HG03196 (cell line): Measurements from ENCODE around the gene MRPL32.
A peak's percentile ranks its signal among the peaks of the same experiment; 100 is the strongest.

Experiments used
- ATAC-seq: cut with Tn5 transposase; IDR thresholded peaks from one replicate; pipeline ENCODE4 v1.9.1; 2021; ENCODE audit not compliant: unreplicated experiment

Gene MRPL32

GRCh38 chr7:42925630-42926029 lies 6.5 kb upstream of the MRPL32 start:
- no peak for ATAC-seq

DNA sequence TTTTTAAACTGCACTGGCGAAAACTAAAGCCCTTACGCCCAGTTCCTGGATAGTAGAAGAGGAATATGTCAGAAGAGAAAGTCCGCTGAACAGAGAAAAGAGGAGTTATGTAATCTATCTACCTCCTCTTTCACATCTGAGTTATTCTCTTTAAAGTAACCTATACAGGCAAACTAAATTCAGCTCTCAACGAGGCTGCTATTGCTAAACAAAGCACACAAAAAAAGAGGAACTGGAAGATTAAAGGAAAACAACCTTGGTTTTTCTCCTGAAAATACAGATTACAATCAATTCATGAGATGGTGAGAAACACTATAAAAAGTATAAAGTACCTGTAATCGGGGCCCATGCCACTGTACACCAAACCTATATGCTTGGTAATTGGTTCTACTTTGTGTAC lies 6.0 kb upstream of the MRPL32 start:
- no peak for ATAC-seq

GRCh38 chr7:42928754-42929153 lies 3.4 kb upstream of the MRPL32 start:
- ATAC-seq = no peak

DNA sequence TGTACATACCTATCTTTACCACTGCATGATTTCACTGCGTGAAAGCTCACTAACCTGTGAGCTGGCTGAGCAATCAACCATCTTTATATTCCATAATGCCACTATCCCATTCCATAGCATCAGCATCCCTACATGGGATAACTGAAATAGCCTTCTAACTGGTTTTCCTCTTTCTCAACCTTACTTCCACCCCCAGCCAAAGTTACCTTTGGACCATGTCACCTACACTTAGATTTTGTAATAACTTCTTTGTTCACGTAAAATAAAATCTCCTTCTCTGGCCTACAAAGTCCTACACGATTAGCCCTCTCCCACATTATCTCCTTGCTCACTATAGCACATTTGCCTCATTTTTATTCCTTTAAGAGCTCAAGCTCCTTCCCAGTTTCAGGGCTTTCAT lies 2.7 kb upstream of the MRPL32 start:
- ATAC-seq = no peak

DNA sequence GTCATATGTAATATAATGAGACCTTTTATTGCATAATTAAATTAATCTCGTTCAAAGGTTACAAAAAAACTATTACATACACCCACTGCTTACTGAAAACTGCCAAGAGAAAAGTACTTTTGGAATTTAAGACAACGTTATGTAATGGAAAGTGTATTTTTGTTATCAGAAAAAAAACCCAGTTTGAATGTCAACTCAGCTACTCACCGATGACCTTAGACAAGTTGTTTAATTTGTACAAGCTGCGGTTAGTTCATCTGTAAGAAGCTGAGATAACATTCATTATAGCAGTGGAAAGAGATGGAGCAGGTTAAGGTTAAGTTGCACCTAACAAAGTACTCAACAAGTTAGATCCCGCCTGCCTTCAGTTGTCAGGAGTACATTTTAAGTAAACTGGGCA lies 1.3 kb upstream of the MRPL32 start:
- ATAC-seq = no peak

- no peak for ATAC-seq
Observed at GRCh38 chr7:42931447-42931833, 736 bp upstream of the MRPL32 start.

DNA sequence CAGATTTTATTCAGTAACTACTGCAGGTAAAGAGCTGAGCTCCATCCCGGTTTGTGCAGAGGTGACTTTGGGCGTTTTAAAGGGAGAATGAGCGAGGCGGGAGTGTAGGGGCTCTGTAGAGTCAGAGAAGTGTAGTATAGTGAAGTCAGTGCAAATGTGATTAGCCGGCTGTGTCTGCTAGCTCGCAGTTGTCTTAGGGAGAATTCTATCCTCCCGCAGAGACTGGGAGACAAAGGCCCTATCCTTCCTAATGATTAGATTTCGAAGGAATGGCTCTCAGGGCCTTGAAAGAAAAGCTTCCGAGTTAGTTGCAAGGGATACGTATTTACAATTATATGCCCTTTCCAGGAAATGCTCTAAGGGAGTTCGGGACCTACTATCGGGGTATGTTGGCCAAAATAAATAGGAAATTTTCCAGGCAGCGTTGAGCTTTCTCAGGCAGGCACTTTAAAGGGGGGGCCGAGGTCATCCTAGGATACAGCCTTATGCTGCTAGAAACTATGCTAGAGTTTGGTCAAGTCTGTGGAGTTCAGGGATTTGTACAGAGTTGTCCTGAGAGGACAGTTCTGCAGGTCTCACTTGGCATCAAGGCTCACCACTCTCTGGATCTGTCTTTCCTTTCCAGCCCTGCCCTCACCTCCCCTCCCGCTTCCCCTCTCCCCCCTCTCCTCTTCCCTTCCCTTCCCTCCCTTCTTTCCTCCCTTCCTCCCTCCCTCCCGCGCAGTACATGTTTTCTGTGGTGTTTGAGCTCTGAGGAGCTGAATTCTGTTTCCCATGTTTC lies 825 bp downstream of the MRPL32 start:
- ATAC-seq = no peak

DNA sequence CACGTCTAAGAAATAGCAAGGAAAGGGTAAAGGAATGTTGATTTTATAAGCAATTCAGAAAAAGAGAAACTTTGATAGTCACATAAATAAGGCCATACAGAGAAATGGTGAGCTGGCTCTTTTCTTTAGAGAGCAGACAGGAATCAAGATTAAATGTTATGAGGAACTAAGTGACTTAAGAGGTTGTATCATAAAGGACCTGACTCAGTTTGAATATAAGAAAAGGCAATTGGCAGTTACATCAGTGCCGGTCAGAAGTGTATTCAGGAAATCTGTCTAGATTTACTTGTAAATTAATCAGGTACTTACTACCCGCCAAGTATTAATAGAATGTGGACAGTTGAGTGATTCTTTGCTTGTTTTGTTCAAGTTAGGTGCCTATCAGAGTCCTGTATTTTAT lies 2.1 kb downstream of the MRPL32 start:
- ATAC-seq = no peak

DNA sequence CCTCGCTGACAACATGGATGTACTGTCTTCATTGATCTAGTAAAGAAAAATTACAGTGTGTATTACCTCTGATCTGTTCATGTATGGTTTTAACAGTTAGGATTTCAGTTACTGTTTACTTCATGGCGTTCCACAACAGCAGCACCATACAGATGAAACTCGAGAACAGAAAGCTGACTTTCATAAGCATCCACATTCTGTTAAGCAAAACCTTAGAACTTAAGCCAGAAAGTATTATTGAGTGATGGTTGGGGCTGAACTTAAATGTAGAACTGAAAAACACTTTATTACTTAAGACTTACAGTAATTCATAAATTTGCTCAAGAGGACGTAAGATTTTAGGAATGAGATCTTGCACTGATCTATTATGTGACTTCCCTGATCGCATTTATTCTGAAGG lies 3.7 kb downstream of the MRPL32 start:
- no peak for ATAC-seq

DNA sequence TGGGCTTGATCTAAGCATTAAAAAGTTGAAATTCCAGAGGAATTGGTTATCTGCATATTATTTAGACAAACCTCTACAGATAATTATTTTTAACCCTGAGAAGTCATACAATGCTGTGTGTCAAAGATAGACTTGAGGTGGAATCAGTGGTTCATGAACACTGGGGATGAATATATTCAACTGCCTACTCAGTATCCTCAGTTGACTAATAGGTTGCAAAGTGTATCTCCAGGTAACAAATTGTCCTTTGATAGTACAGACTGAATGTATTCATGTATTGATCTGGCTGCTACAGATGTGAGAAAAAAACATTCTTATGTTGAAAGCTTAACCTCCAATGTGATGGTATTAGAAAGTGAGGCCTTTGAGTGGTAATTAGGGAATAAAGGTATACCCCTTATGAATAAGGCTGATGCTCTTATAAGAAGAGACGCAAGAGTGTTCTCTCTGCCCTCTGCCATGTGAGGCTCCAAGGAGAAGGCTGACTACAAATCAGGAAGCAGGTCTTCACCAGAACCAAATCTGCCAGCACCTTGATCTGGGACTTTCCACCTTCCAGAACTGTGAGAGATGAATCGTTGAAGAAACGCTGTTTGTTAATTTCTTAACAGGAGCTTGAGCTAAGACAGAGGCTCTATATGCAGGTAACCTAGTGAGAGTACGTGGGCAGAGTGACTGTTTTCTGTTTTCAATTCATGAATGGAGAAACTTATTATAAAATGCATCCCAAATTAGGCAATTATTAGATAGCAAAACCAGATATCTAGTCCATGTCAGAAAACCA lies 7.5 kb downstream of the MRPL32 start:
- ATAC-seq = no peak

DNA sequence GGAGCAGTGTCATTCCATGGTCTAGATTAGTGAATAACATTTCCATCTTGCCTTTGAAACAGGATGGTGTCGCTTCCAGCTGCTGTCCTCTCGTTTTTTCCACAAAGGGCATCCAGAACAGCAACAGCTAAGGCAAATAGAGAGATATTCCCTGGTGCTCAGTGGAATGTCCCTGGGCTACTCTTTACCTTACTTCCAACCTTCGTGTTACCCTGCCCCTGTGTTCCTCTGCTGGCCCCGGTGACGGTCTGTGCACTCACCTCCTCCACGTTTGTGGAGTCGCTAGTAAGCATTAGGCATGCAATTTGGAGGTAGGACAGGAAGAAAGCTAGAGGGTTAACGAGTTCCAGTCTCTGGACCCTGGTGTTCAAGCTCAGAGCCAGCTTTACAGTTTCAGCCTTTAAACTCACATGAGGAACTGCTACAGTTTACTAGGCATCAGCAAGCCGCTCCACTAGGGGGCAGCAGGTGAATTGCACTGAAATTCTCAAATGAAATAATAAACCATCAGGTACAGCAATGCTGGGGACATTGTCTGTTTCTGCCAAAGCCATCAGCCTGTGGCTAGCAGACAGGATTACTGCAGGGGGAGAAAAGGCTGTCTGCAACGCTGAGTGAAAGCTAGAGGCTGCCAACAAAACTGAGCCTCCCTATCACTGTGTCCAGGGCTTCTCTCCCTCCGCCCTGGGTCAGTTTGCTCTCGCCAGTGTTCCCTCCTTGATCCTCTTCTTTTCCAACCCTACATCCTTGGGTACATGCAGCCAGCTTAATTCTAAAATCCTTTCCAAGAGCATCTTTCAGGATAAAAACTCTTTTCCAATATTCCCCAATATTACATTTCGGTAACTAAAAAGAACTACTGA lies 9.0 kb downstream of the MRPL32 start:
- peak; percentile 57 for ATAC-seq

DNA sequence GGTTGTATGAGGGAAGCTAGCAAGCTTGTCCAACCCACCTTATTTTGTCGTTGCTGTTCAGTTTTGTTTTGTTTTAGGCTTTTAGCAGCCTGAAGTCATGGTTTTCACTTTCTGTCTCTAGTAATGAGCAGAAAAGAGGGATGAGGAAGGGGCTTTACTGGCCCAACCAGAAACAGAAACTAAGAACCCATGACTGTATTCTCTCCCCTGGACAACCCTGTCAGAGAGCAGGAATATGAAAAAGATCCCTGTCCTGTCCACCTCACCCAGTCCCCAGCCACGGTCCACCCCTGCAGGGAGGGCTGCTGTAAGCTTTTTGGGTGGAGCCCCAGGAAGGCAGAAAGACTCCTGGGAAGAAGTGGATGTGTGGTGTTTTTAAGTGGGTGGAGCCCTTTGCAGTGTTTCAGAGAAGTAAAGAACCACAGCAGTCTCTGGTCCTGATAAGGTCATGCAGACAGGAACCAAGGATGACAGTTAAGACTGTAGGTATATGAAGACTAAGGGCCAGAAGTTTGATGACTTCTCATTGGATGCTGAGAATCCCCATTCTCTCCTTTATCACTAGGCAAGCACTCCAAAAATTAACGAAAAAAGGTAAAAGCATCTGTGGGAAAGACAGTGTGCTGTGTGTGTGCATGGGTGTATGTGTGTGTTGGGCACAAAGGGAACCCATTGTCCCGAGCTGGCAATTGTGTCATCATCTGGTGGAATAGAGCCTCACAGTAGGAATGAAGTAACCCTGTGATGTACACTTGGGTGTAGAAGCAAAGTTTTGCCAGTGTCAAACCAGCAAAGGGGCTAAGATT lies 13.8 kb downstream of the MRPL32 start:
- ATAC-seq = peak; percentile 58

- no peak for ATAC-seq
Observed at GRCh38 chr7:42946627-42946950, 14.4 kb downstream of the MRPL32 start.

DNA sequence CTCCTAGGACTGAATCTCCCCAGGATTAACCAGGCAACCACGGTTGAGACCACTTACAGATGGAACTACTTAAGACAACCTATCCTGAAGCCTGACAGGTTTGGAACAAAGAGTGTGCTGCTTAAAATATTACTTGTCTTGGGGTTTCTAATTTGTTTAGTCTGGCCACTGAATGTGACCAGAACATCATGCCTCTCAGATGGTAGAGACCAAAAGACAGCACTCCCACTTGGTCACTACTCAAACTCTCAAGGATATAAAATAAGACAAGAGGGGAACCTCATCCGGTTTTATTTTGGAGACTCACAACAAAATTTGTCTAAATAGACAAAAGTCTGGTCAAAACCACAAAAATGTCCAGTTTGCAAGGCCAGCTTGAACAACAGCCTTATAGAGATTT lies 15.3 kb downstream of the MRPL32 start:
- no peak for ATAC-seq

- ATAC-seq = no peak
Observed at GRCh38 chr7:42950417-42950816, 18.2 kb downstream of the MRPL32 start.

DNA sequence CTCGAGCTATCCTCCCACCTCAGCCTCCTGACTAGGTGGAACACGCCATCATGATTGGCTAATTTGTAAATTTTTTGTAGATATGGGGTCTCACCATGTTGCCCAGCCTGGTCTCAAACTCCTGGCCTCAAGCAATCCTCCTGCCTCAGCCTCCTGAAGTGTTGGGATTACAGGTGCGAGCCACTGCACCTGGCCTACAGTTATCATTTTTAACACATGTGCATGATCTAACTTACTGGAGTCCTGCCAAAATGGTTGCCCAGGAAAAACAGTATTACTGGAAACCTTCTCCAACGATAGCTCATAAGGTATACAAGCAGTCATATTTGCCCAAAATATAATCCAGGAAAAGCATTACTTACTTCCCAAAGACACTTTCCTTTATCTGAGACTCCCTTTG lies 20.2 kb downstream of the MRPL32 start:
- no peak for ATAC-seq

- ATAC-seq = no peak
Observed at GRCh38 chr7:42953994-42954393, 21.8 kb downstream of the MRPL32 start.

- no peak for ATAC-seq
Observed at GRCh38 chr7:42956062-42956461, 23.9 kb downstream of the MRPL32 start.

- ATAC-seq = no peak
Observed at GRCh38 chr7:42959549-42959948, 27.4 kb downstream of the MRPL32 start.

DNA sequence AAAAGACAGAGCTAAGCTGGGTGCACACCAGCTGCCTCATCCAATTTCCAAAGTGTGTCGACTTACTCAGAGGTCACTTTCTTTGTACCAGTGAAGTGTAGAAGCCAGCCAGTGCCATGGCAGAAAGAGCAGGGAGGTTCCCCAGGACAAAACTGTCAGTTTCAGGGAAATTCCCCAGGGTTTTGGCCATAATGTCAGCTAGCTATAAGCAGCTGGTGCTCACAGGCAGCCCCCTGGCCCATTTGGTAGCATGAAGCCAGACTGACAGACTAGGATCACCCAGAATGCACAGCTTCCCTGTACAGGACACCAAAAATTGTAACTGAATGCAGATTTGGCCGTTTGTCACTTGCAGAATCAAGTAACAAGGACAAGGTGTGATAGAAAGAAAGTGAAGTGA lies 28.6 kb downstream of the MRPL32 start:
- no peak for ATAC-seq

GRCh38 chr7:42961170-42961569 lies 29.0 kb downstream of the MRPL32 start:
- ATAC-seq = no peak
